Spleen (tissue), 11 donors: ENCODE measurements around the gene LRP2. TPM values are rescaled to one million over a fixed set of nuclear protein-coding genes. Genes with fewer than 3 reads are reported as not detected.

Source experiments
- DNase-seq: peaks from one replicate; pipeline ENCODE4 v3.0.0-alpha.2; 2020
- H3K27ac ChIP-seq, 8 donors: fragments of 200-600 bp; sonication (generic) in 7 of 8; 1 replicate in 4 of 8; 2 replicates in 4 of 8; pipeline versions ENCODE4 v1.5.0 to v1.8.0; 2016 to 2021; ENCODE audit warnings: inconsistent platforms in 4 of 8, mild to moderate bottlenecking in 4 of 8, moderate library complexity in 1 of 8
- H3K27me3 ChIP-seq, 7 donors: fragments of 200-600 bp; sonication (generic) in 6 of 7; replicated peaks in 1 of 7; 1 replicate in 4 of 7; 2 replicates in 3 of 7; pipeline versions ENCODE4 v1.5.0 to v1.8.0; 2016 to 2021; ENCODE audit warnings: inconsistent platforms in 3 of 7, mild to moderate bottlenecking in 1 of 7
- H3K36me3 ChIP-seq, 6 donors: fragments of 200-600 bp; sonication (generic) in 5 of 6; 1 replicate in 4 of 6; 2 replicates in 2 of 6; pipeline versions ENCODE4 v1.5.0 to v1.8.0; 2016 to 2021; ENCODE audit warnings: inconsistent platforms in 2 of 6
- H3K4me1 ChIP-seq, 6 donors: fragments of 200-600 bp; sonication (generic) in 5 of 6; 1 replicate in 3 of 6; 2 replicates in 3 of 6; pipeline versions ENCODE4 v1.5.0 to v1.8.0; 2016 to 2021; ENCODE audit warnings: inconsistent platforms in 3 of 6
- H3K4me3 ChIP-seq, 8 donors: fragments of 200-600 bp; sonication (generic) in 7 of 8; 1 replicate in 4 of 8; 2 replicates in 4 of 8; pipeline versions ENCODE4 v1.5.0 to v1.8.0; 2016 to 2021; ENCODE audit warnings: inconsistent platforms in 4 of 8, mild to moderate bottlenecking in 4 of 8, moderate library complexity in 2 of 8
- H3K9me3 ChIP-seq, 8 donors: fragments of 200-600 bp; sonication (generic) in 7 of 8; 1 replicate in 4 of 8; 2 replicates in 4 of 8; pipeline versions ENCODE4 v1.5.0 to v1.8.0; 2016 to 2021; ENCODE audit warnings: inconsistent platforms in 4 of 8
- POLR2A ChIP-seq, 3 donors: fragments of 450-650 bp; IDR thresholded peaks; one replicate each; pipeline ENCODE4 v1.5.1; 2017; ENCODE audit warnings: antibody characterized with exemption in 3 of 3, mild to moderate bottlenecking in 1 of 3
- POLR2AphosphoS5 ChIP-seq, 3 donors: sonication (generic); formaldehyde crosslinking; IDR thresholded peaks; one replicate each; pipeline ENCODE4 v1.5.1; 2017; ENCODE audit warnings: antibody characterized with exemption in 3 of 3
- WGBS, 5 donors: extraction: QIAGEN DNeasy Blood & Tissue Kit in 3 of 5; methylation state at CpG; one replicate each; pipeline versions ENCODE4 v1.1.5 to v1.1.7; 2013 to 2018; 5-methylcytosine and 5-hydroxymethylcytosine counted together
- intact Hi-C: fragments of 100-400 bp; cut with DNase I; formaldehyde crosslinking; loops from one replicate; pipeline ENCODE4 v1.15.0; 2023; ENCODE audit warnings: low total_unique reads
- polyA plus RNA-seq, 3 donors: library from polyadenylated mRNA; stranded (reverse); fragments of 200-250 nt; gene quantifications; one replicate each; pipeline ENCODE4 v1.2.1, GENCODE V29; 2013
- total RNA-seq, 7 donors: library from RNA; depleted of rRNA in 3 of 7; stranded (reverse); fragments of >200 nt in 3 of 7; fragmentation: NEBNext Ultra II Directional in 4 of 7; extraction: Animal tissue kit (Norgen Biotek cat#: 25700) in 4 of 7; gene quantifications; one replicate each; pipeline versions ENCODE4 v1.1.0 to v1.2.1, GENCODE V29; 2016 to 2021
- TF ChIP-seq, protein P1 (sequence below), 11 experiments: fragments of 200-600 bp in 7 of 11; fragments of 450-650 bp in 4 of 11; sonication (generic) in 4 of 11; IDR thresholded peaks in 8 of 11; conservative IDR thresholded peaks in 3 of 11; 1 replicate in 7 of 11; 2 replicates in 4 of 11; pipeline versions ENCODE4 v1.4.0 to v1.8.0; 2016 to 2021; ENCODE audit warnings: antibody characterized with exemption in 11 of 11, inconsistent platforms in 4 of 11, mild to moderate bottlenecking in 1 of 11
- donor health status: healthy with polysubstance abuse.
- donor health status: DM: no; HTN: no; CAD: no; lungs with moderate emphysema.
- donor health status: DM: no; HTN: no; CAD: no.
- donor health status: Bipolar disorder and iron deficiency.
- donor health status: healthy.
- donor health status: DM: no; HTN: no; CAD: no.
- donor health status: DM: yes; HTN: yes; CAD: no.

Gene LRP2
- total and polyA plus RNA-seq, 10 donors, result not detected

- intact Hi-C loops, result no loop called here
- no peak for DNase-seq
- Histone ChIP-seq H3K9me3 (peaks cover 0 to 6% (median 0%) of the 10 kb centered on the region in 8 donors), H3K36me3 (no peaks in the 10 kb centered on the region), H3K27me3 (peaks cover 0 to 7% (median 0%) of the 10 kb centered on the region in 7 donors), H3K4me1 (no peaks in the 10 kb centered on the region), H3K27ac (no peak overlapping the region), H3K4me3 (no peak overlapping the region)
- TF ChIP-seq POLR2AphosphoS5 (IDR thresholded peaks at IDR 0.05), result no peak
- TF ChIP-seq, protein P1, sequence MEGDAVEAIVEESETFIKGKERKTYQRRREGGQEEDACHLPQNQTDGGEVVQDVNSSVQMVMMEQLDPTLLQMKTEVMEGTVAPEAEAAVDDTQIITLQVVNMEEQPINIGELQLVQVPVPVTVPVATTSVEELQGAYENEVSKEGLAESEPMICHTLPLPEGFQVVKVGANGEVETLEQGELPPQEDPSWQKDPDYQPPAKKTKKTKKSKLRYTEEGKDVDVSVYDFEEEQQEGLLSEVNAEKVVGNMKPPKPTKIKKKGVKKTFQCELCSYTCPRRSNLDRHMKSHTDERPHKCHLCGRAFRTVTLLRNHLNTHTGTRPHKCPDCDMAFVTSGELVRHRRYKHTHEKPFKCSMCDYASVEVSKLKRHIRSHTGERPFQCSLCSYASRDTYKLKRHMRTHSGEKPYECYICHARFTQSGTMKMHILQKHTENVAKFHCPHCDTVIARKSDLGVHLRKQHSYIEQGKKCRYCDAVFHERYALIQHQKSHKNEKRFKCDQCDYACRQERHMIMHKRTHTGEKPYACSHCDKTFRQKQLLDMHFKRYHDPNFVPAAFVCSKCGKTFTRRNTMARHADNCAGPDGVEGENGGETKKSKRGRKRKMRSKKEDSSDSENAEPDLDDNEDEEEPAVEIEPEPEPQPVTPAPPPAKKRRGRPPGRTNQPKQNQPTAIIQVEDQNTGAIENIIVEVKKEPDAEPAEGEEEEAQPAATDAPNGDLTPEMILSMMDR (IDR thresholded peaks at IDR 0.05 in 8 of 11, conservative IDR thresholded peaks at IDR 0.05 in 3 of 11), result no peak
- TF ChIP-seq POLR2A (IDR thresholded peaks at IDR 0.05), result no peak
- WGBS, 5 donors, result 40 to 58% (median 51%) methylated on average over 5 of the region's 5 CpGs
These were observed 61.5 kb downstream of the LRP2 start for GRCh38 chr2:169300636-169301530.

DNA sequence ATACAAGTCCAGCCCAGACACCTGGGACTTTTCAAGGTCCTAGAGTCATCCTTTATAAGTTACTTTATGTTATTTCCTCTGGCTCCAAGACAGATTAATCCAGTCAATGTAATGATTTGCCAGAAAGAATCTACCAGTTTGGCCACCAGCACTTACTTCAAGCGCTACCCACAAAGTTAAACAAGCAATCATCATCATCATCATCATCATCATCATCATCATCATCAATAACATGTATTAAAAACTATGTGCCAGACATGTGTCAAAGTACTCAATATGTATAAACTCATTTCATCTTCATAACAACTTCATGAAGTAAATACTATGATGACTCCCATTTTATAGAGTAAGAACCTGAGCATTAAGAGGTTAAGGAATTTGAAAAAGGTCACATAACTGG, 64.3 kb downstream of the LRP2 start:
- intact Hi-C loops, result no loop called here
- TF ChIP-seq POLR2A (IDR thresholded peaks at IDR 0.05) (no peak), POLR2AphosphoS5 (IDR thresholded peaks at IDR 0.05) (no peak)
- TF ChIP-seq, protein P1 (IDR thresholded peaks at IDR 0.05 in 8 of 11, conservative IDR thresholded peaks at IDR 0.05 in 3 of 11), result no peak
- Histone ChIP-seq H3K4me3 (no peak overlapping the region), H3K27ac (no peak overlapping the region), H3K9me3 (no peaks in the 10 kb centered on the region), H3K4me1 (no peaks in the 10 kb centered on the region), H3K27me3 (peaks cover 0 to 7% (median 0%) of the 10 kb centered on the region in 7 donors), H3K36me3 (no peaks in the 10 kb centered on the region)
- DNase-seq, result no peak
- WGBS, 5 donors, result 92 to 100% (median 97%) methylated on average over 1 of the region's 1 CpG

DNA sequence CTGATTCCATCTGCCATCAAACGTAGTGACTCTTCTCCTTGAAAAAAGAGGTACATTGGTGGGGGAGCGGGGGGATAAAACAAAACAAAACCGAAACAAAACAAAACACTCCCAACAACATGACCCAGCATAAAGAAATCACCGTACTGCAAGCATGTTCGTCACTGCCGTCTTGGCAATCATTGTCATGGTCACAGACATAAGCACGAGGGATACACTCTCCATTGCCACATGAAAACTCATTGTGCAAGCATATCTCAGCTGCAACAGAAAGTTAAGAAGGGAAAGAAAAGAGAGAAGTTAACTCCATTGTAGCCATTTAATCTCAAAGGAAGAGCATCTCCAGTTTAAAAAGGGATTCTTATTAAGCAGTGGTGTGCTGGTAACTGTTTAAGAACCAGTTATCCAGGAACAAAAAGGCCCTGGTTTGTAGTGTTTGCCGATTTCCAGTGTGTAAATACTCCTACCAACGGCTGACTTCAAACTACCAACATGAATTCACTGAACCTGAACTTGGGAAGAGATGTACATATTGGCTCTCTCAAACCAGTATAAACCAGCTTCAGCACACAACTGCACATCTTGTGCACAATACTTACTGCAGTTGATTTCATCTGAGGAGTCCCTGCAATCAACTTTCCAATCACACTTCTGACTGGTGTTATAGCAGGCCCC, 68.2 kb downstream of the LRP2 start:
- Histone ChIP-seq H3K9me3 (no peaks in the 10 kb centered on the region), H3K36me3 (no peaks in the 10 kb centered on the region), H3K4me3 (no peak overlapping the region), H3K4me1 (no peaks in the 10 kb centered on the region), H3K27me3 (peaks cover 0 to 2% (median 0%) of the 10 kb centered on the region in 7 donors), H3K27ac (no peak overlapping the region)
- intact Hi-C loops, result no loop called here
- TF ChIP-seq POLR2AphosphoS5 (IDR thresholded peaks at IDR 0.05) (no peak), POLR2A (IDR thresholded peaks at IDR 0.05) (no peak)
- TF ChIP-seq, protein P1 (IDR thresholded peaks at IDR 0.05 in 8 of 11, conservative IDR thresholded peaks at IDR 0.05 in 3 of 11), result no peak
- DNase-seq, result no peak
- 69 to 80% (median 71%) methylated on average over 9 of the region's 9 CpGs for WGBS, 5 donors

- no peak for DNase-seq
- intact Hi-C loops, result no loop called here
- H3K9me3 ChIP-seq, result no peaks in the 10 kb centered on the region
These were observed 70.8 kb downstream of the LRP2 start for GRCh38 chr2:169291517-169291916.

More at GRCh38 chr2:169291517-169291916, 70.8 kb downstream of the LRP2 start:
- 38 to 64% (median 57%) methylated on average over 2 of the region's 2 CpGs for WGBS, 5 donors
- Histone ChIP-seq H3K27me3 (no peaks in the 10 kb centered on the region), H3K4me3 (no peak overlapping the region), H3K4me1 (no peaks in the 10 kb centered on the region), H3K27ac (no peak overlapping the region), H3K36me3 (no peaks in the 10 kb centered on the region)
- TF ChIP-seq POLR2A (IDR thresholded peaks at IDR 0.05), result no peak
- no peak for TF ChIP-seq POLR2AphosphoS5 (IDR thresholded peaks at IDR 0.05)
- TF ChIP-seq, protein P1 (IDR thresholded peaks at IDR 0.05 in 8 of 11, conservative IDR thresholded peaks at IDR 0.05 in 3 of 11), result no peak
